NT2/D1 (cell line): Measurements from ENCODE around the gene AKT1.

ENCODE experiments used
- SUZ12 ChIP-seq: IDR thresholded peaks from 2 replicates; pipeline ENCODE4 v1.6.1; 2011; ENCODE audit not compliant: insufficient read length, insufficient read depth; ENCODE audit errors: extremely low read depth
- ZNF274 ChIP-seq: IDR thresholded peaks from 2 replicates; pipeline ENCODE4 v1.6.1; 2011; ENCODE audit warnings: mild to moderate bottlenecking, low read depth, low read length

DNA sequence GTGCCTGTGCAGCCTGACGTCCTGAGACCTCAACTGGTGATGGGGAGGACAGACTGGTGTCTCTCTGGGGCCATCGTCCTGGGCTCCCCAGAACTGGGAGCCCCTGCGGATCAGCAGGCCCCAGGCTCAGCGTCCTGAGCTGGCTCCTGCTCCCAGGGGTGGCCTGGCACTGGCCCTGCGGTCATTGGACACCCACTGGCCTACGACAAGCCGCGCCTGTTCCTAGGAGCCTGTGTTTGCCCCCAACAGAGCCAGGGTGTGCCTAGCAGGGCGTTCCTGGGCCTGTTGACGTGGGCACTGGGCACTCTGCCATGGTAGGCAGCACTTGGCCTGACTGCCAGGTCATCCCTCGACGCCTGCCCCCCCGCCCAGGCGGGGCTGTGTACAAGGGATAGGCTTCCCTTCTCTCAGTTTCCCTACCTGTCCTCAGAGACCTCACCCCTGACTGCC lies 63.2 kb downstream of the AKT1 start:
- no peak for TF ChIP-seq ZNF274
- no peak for TF ChIP-seq SUZ12
